Activated CD4-positive, alpha-beta T cell treated with anti-CD3 and anti-CD28 coated beads, Interleukin-2, amount 50 U/mL, for 48 hours (primary cell): ENCODE results near the gene FIBCD1.

Source experiments
- DNase-seq, 2 experiments: peaks; one replicate each; pipeline ENCODE4 v3.0.0-alpha.2; 2020

Gene FIBCD1

DNA sequence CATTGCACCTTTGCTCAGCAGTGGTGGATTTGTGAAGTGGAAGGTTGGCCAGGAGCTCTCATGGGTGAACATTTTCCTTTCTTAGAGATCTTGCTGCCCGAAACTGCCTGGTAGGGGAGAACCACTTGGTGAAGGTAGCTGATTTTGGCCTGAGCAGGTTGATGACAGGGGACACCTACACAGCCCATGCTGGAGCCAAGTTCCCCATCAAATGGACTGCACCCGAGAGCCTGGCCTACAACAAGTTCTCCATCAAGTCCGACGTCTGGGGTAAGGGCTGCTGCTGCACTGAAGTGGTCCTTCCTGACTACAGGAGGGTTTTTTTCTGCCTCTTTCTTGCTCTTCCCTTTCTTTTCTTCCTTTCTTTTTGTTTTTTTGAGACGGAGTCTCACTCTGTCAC lies 64.3 kb downstream of the FIBCD1 start:
- no peak for DNase-seq

DNA sequence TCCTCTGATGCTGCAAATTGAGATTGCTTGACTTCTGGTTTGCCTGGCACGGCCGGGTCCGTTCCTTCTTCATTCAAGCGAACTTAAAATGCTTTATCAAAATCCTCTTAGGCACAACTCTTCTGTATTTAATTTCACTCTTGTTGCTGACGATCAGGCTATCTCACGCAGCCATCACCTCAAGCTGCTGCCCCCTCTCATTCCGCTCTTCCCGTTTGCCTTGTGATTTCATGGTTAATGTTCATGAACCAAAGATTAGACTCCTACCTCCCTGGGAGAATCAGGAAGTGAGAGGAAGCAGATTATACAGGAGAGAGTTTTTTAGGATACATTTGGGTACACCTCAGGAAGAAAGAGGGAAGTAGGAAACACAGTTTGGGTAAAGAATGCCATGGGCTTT lies 65.1 kb downstream of the FIBCD1 start:
- no peak for DNase-seq

- no peak for DNase-seq
Measured at GRCh38 chr9:130872912-130873503, 66.0 kb downstream of the FIBCD1 start.

GRCh38 chr9:130872508-130872907 lies 66.5 kb downstream of the FIBCD1 start:
- no peak for DNase-seq

DNA sequence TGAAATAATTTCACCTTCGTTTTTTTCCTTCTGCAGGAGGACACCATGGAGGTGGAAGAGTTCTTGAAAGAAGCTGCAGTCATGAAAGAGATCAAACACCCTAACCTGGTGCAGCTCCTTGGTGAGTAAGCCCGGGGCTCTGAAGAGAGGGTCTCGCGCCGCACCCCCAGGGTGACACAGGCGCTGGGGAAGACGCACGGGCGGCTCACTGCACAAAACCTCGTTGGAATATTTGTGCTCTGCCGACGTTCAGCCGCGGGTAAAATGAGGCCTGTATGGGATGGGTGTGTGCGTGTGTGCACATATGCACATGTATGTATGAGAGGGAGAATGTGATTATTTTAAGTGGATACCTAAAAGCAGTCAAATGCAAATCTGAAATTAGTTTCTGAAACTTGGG lies 67.0 kb downstream of the FIBCD1 start:
- DNase-seq, result no peak

DNA sequence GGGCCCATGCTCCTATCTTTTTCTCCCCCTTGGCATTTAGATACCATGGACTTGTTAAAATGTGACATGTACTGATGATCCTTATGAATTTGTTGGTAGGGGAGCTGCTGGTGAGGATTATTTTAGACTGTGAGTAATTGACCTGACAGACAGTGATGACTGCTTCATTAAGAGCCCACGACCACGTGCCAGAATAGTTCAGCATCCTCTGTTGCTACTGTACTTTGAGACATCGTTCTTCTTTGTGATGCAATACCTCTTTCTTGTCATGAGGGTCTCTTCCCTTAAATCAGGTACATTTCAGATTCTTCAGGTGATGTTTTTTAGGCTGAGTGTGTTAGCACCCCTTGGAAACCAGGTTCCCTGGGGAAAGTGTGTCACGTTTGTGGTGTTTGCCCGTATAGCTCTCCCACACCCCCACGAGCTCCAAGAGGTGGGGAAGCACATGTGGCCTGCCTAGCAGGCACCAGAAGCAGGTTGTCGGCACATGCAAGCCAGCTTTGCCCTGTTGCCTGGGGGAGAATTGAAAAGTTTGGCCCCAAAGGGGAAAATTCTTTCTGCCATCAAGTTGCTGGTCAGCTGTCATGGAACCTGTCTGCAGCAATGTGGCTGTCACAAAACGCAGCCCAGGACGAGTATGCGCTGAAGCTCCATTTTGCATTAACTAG lies 67.5 kb downstream of the FIBCD1 start:
- no peak for DNase-seq

GRCh38 chr9:130870491-130871381 lies 68.3 kb downstream of the FIBCD1 start:
- no peak for DNase-seq

DNA sequence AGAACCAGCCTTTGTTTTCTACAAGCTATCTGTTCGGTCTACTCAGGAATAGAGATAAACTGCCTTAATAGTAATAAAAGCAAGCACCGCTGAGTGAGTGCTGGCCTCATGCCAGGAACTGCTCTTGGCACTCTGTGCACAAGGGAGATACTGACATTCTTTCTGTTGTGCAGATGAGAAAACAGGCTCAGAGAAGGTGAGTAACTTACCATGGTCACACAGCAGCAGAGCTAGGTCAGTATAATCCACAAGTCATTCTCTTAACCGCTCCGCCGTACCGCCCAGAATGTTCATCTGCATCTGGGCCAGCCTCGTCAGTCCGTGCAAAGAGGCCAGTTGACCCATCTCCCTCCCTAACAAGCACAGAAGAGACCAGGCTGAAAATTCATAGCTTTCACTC lies 69.8 kb downstream of the FIBCD1 start:
- DNase-seq, result no peak

DNA sequence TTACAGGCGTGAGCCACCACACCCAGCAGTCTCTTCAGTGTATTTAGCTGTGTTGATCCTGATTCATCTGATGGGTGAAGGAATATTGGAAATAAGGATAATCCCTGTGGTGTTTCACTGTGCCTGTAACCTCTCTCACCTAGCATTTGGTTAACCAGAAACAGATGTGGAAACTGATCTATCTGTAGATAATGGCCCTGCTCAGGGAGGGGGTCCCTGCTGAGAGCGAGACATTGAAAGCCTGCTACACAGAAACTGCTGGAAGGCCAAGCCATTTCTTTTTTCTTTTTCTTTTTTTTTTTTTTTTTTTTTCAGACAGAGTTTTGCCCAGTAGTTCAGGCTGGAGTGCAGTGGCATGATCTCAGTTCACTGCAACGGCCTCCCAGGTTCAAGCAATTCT lies 70.8 kb downstream of the FIBCD1 start:
- no peak for DNase-seq

DNA sequence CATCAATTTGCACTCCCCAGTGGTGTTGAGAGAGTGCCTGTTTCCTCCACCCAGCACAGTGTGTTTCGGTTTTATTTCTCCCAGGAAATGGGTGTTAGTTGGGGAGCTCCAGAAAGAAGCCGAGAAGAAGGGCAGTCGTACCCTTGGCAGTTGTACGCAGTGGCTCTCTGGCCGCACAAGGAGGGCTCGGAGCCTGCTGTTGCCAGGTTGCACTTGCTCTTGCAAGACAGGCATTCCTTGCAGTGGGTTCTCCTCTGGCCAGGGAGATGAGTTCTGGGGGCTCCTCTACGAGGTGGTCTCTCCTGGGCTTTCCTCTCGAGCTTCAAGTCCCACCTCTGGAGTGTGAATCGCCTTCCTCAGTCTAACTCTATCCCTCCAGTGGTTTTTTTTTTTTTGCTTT lies 71.5 kb downstream of the FIBCD1 start:
- no peak for DNase-seq

GRCh38 chr9:130866474-130866965 lies 72.5 kb downstream of the FIBCD1 start:
- DNase-seq, result peak; percentile 61 to 70

- DNase-seq, result no peak
Measured at GRCh38 chr9:130865921-130866320, 73.1 kb downstream of the FIBCD1 start.

DNA sequence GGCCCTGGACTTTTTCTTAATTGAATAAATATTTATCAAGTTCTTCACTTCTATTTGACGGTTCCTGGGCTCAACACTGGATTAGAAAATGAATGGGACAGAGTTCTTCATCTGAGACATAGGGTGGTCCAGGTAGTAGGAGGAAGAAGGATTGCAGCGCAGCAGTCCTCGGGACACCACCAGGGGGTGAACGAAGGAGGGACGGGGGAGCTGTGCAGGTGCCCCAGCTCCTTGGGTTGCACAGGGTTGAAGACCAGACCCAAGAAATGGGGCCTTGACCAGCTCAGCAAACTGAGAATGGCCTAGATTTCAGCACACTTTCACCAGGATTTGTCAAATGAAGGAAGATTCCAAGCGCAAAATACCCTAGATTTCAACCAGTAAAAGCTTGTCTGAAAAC lies 74.5 kb downstream of the FIBCD1 start:
- no peak for DNase-seq

DNA sequence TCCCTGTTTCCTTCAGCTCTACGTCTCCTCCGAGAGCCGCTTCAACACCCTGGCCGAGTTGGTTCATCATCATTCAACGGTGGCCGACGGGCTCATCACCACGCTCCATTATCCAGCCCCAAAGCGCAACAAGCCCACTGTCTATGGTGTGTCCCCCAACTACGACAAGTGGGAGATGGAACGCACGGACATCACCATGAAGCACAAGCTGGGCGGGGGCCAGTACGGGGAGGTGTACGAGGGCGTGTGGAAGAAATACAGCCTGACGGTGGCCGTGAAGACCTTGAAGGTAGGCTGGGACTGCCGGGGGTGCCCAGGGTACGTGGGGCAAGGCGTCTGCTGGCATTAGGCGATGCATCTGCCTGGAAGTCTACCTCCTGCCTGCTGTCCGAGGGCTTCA lies 76.3 kb downstream of the FIBCD1 start:
- no peak for DNase-seq

DNA sequence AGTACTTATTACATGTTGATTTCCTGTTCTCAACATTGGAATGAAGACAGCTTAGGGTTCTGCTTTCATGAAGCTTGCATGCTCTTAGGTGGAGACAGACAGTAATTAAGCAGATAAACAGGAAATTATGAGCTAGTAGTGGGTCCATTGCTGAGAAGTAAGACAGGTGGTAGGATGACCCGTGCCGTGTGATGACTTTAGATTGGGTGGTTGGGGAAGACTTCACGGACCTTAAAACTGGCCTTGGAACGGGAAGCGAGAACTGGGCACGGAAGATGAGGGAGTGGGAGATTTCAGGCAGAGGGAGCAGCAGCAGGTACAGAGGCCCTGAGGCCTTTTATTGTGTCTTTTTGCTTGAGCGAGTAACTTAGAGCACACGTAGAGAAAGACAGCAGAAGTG lies 76.8 kb downstream of the FIBCD1 start:
- no peak for DNase-seq

DNA sequence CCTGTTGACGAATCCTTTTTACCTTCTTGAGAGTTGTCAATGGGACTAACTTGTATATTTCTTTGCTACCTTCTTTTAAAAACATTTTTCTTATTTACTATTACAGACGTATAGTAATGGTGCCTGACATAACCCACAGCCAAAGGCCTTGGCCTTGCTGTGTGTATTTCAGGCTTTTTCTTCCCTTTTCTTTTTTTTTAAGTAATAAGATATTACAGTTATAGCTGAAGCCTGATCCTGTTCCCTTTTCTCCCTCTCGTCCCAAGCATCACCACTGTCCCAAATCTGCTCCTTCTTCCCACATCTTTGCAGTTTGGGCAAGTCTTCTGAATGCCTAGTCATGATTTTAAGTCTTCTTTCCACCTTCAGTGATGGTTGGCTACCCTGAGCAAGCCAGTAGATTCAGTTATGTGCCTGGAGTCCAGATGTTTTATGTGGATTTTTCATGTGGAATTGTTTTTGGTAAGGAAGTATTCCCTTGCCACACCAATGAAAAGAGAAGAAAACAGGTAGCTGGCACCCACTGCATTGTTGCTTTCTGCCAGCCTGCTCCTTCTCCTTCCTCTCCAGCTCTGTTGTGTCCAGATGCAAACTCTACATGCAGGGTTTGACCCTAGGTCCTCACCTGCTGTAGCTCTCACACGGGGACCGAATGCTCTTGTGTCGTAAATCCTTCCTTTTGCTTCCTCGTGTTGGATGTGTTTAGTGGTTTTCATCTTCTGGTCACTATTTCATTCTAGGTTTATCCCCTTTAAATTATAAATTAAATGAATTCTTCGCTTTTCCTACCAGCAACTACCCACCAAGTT lies 77.5 kb downstream of the FIBCD1 start:
- no peak for DNase-seq

DNA sequence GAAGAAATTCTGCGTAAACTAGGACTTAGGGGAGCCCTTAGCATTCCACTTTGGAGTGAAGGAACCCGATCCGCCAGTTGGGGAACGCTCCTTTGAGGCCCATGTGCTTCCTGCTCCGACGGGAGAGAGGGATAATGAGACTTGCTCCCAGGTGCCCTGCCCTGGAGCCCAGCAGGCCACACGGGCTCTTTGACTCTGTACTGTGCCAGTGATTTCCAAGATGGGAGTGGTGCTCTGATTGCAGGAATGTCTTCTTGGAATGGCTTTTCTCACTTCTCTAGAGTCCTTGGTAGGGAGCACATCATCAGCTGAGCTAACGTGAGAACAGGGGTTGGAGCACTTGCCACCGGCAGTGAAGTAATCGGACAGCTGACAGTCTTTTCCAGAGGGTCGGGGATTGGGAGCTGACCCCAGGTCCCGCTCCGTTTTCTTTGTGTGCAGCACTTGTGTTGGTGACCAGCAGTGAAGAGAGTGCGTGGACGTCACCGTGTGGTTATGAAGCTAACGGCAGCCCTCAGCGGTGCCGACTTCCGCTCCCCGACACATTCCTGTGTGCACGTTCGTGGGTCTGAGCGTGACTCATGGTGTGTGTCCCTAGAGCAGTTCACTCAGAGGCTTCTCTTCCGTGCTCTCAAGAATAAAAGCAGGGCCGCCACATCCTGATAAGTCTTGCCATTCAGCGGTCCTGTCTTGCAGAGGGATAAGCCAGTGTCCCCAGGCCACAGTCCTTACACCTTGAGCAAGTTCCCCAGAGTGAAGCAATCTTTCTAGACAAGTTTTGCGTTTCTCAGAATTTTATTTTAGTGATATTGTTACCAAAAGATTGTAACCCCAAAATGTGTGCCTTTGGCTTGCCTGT lies 78.4 kb downstream of the FIBCD1 start:
- no peak for DNase-seq

DNA sequence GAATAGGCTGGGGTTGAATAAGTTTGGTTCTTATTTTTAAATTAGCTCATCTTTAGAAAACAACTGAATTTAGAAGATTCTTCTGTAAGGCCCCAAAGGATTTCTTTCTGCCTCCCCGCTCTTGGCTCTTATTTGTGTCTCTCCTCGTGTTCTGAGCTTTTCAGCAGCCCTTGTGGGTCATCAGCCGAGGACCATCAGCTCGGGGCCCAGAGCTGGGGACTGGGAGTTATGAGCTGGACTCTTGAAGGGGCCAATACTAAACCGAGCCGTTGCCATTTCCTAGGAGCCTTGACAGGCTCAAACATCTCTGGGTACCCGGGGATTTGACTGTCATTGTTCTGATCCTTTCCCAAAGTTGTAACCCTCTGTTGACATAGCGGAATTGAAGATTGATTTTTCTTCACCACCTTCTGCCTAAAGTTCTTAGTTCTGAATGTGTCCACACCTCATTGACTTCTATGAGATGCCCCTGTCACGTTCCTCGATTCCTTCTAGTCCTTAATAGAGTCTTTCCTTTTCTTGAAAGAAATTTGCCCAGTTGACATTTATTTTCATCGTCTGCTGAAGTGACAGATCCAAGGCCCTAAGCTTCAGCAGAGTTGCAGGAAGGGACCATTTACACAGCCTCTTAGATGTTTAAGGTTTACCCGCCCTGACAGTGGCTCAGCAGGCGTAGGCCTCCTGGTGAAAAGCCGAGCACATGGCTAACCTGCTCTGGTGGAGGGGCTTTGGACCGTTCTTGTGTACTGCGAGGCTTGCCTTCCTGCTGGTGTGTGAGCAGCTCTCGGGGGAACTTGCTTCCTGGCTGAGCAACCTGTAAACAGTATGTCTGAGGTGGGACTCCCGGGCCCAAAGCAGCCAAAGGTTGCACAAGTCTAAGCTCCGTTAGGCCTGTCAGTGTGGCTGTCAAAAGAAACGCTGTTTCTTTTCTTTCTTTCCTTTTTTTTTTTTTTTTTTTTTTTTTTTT lies 80.0 kb downstream of the FIBCD1 start:
- DNase-seq, result no peak

DNA sequence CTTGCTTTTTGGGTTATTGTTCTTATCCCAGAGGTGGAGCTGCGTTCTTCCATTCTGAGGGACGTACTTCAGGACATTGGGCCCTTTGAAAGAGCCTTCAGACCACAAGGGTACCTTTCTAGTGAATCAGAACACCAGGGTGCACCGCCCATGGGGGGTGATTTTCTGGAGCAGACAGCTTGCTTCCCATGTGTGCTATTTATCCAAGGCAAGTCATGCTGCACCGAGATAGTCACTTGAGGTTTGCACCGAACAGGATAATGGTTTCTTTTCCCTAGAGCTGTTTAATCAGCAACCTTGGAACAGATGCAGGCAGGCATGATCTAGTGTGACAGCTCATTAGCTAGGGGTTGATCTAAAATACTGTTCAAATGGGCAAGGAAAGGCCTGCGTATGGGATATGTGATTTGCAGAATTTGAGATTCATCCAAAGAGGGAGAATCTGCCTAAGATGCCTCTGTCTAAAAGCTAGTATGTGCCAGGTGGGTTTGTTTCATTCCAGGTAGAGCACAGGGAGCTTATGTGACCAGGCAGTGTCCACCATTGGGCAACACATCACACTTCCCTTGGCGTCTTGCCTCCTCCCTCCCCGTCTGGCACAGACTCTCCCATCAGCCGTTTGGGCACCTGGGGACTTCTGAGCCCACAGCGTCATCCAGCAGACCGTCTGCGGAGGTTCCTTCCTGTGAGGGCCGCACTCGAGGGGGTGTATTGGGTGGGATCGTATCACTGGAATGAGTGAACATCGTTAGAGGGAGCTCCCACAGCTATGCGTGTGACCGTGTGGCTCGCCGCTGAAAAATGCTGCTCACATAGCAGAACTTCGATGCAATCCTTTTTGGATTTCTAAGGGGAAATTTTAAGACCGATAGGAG lies 80.9 kb downstream of the FIBCD1 start:
- no peak for DNase-seq

DNA sequence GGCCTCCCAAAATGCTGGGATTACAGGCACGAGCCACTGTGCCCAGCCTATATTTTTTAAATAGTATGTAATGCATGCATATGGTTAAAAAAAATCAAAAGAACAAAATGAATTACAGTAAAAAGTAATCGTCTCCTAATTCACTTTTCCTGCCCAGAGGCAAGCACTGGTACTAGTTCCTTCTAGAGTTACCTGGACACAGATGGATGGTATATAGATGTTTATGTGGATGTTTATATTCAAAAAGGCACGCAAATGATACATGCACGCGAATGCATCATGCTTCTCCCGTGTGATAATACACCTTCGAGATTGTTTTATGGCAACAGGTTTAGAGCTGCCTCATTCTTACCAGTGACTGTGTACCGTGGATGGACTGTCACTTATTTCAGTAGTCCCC lies 82.6 kb downstream of the FIBCD1 start:
- no peak for DNase-seq
